NCI-H510A treated with DMSO at 0.1 percent for 48 hours (cell line): ENCODE measurements around the gene SEMA3D.

Source experiments
- DNase-seq: peaks from one replicate; lab custom pipeline; 2025; lab: John Stamatoyannopoulos, UW

The SEMA3D gene

GRCh38 chr7:85031475-85031874, 155.4 kb downstream of the SEMA3D start:
- no peak for DNase-seq

- peak; percentile 10 for DNase-seq
Observed at GRCh38 chr7:85030893-85031292, 156.0 kb downstream of the SEMA3D start.

GRCh38 chr7:85025312-85025756, 161.5 kb downstream of the SEMA3D start:
- DNase-seq = no peak

GRCh38 chr7:85023916-85024315, 162.9 kb downstream of the SEMA3D start:
- no peak for DNase-seq

- DNase-seq = peak; percentile 20
Observed at GRCh38 chr7:85023066-85023712, 163.7 kb downstream of the SEMA3D start.

- no peak for DNase-seq
Observed at GRCh38 chr7:85022064-85022697, 164.7 kb downstream of the SEMA3D start.

GRCh38 chr7:85021101-85021704, 165.7 kb downstream of the SEMA3D start:
- peak; percentile 7 for DNase-seq

- DNase-seq = no peak
Observed at GRCh38 chr7:85019778-85020177, 167.1 kb downstream of the SEMA3D start.

- DNase-seq = no peak
Observed at GRCh38 chr7:85019176-85019575, 167.7 kb downstream of the SEMA3D start.

GRCh38 chr7:85018498-85018897, 168.4 kb downstream of the SEMA3D start:
- DNase-seq = no peak

- DNase-seq = no peak
Observed at GRCh38 chr7:85016286-85016685, 170.6 kb downstream of the SEMA3D start.

GRCh38 chr7:85014936-85015660, 171.8 kb downstream of the SEMA3D start:
- DNase-seq = no peak

- DNase-seq = no peak
Observed at GRCh38 chr7:85011127-85011526, 175.7 kb downstream of the SEMA3D start.

- peak; percentile 20 for DNase-seq
Observed at GRCh38 chr7:85010306-85010705, 176.6 kb downstream of the SEMA3D start.

- DNase-seq = no peak
Observed at GRCh38 chr7:85006754-85007153, 180.1 kb downstream of the SEMA3D start.

GRCh38 chr7:85004402-85004801, 182.5 kb downstream of the SEMA3D start:
- DNase-seq = no peak

- no peak for DNase-seq
Observed at GRCh38 chr7:85001495-85002345, 185.1 kb downstream of the SEMA3D start.

- DNase-seq = peak; percentile 26
Observed at GRCh38 chr7:85000735-85001350, 186.0 kb downstream of the SEMA3D start.

- DNase-seq = no peak
Observed at GRCh38 chr7:84999450-84999849, 187.4 kb downstream of the SEMA3D start.

- no peak for DNase-seq
Observed at GRCh38 chr7:84998665-84999064, 188.2 kb downstream of the SEMA3D start.

GRCh38 chr7:84997626-84998025, 189.2 kb downstream of the SEMA3D start:
- no peak for DNase-seq
